Measurements from ENCODE around the gene PUDP.
"Not testable (repeated sequence)": the region's sequence is repeated elsewhere in the genome, so short reads cannot be mapped to it uniquely, and the experiment has no call there.

The PUDP gene

DNA sequence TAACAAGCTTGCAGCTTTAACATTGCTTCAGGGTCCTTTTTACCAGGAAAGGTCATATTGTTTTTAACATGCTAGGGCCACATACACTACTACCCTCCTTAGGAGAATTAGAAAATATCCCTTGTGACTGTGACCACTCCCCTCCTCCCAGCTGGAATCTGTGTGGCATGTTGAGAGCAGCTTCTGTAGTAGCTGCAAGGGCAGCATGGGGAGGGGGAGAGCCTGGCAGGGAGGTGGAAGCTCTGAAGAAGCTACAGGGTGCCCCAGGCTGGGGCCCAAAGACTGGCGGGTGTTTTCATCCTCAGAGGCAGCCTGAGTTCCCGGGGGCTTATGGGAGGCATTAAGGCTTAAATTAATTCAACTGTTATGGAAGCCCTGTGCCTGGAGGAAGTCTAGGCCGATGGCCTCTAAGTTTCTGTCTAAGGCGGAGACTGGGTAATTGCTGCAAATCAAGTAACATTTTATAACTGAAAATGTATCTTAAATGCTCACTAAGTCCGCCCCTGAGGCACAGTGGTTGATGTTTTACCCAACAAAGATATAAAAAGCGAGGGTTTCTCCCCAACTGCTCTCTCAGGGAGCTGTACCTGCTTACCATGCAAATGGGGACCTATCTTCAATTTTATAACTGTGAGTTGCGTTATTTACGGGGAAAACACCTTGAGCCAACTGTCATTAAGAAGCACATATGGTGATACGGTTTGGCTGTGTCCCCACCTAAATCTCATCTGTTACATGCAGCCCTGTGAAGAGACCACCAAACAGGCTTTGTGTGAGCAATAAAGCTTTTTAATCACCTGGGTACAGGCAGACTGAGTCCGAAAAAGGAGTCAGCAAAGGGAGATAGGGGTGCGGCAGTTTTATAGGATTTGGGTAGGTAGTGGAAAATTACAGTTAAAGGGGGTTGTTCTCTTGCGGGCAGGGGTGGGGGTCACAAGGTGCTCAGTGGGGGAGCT, 37.8 kb downstream of the PUDP start:
- DNase-seq (ENCODE audit: low read depth in 2 of 2) = no peak

DNA sequence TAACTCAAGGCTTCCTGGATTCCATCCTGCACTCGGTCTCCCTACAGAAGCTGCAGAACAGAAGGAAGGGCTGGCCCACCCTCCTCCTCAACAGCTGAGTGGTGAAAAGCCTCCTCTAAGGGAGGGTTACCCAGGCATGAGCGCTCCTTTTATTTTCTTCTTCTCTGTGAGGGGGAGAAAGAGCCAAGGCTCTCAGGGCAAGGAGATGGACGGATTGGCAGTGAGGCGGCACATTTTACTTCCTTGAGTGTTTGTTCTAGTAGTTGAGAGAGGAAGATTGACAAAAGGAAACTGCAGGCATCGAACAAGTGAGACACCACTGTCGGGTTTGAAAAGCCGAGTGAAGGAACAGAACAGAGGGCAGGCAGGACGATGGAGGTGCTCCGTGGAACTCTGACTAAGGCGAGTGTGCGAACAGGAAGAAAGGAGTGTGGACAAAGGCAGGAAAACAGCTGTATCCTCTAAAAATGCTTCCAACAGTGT, 38.9 kb downstream of the PUDP start:
- DNase-seq (ENCODE audit: low read depth in 2 of 2) = no peak

DNA sequence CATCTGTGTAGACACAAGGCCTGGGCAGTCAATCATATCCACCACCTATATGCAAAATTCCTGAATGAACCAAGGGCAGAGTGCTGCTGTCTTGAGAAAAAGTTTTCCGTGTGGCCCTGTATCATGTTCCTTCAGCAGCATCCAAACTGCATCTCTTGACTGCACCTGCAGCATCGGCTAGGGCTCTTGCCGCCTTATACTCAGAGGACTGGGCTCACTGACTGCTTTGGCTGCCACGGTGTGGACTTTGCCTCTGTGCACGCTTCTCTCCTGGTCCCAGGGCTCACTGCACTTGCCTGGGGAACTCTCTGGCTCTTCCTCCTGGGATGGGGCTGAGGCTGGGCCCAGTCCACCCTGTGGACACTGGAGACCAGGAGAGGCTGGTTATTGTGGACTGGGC, 39.9 kb downstream of the PUDP start:
- DNase-seq (ENCODE audit: low read depth in 2 of 2) = no peak

DNA sequence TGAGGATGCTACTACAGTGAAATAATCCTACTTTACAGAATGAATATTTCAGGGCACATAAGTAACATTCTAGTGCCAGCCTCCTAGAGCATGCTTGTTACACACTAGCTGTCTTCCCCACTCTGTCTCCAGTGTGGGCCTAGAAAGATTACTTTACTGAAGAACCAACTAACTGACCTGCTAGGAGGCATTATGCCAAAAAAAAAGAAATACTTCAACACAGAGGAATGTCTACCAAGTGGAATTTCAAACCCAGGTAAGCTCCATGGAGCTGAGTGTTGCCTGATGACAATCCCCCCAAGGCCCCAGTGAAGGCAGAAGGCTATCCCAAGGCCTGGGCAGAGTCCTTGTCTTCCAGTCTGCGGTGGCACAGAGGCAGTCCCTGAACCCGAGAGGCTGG, 41.3 kb downstream of the PUDP start:
- DNase-seq (ENCODE audit: low read depth in 2 of 2) = no peak

DNA sequence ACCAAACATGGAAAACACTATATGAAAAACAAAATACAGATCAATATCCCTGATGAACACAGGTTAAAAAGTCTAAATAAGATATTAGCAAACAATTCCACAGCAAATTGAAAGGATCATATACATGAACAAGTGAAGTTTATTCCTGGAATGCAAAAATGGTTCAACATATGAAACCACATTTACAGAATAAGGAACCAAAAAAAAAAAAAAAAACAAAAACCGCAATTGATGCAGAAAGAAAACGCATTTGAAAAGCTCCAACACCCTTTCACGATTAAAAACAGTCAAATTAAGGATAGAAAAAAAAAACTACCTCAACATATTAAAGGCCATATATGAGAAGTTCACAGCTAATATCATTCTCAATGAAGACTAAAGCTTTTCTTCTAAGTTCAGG, 45.8 kb downstream of the PUDP start:
- no peak for DNase-seq (ENCODE audit: low read depth in 2 of 2)

DNA sequence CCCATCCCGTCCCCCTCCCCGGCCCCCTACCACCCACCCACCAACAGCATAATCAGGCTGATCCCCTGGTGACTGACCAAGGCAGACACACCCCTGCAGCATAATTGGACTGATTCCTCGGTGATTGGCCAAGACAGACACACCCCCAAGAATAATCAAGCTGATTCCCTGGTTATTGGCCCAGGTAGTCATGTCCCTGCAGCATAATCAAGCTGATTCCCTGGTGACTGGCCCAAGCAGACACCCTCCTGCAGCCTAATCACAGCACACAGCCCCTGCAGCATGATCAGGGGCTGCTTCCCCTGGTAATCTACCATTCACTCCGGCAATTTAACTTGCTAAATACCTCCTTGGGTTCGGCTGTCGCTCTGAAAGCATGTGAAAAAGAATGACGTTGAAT, 47.9 kb downstream of the PUDP start:
- no peak for DNase-seq (ENCODE audit: low read depth in 2 of 2)

DNA sequence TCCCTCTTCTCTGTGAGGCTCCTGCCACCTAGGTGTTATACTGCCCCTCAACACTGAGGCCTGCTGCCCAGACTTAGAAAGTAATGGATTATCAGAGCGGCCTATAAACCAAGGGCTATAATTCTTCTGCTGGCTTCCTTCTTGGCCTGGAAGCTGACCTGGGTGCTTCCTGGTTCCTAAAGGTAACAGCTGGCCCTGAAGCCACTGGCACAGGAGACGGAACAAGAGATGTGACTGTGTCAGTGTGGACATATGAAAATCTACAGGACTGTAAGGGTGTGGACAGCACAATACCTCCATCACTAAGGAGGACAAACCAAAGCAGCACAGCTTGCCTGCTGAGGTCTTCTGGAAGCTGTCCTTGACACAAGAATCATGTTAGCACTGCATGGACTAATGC, 52.3 kb downstream of the PUDP start:
- DNase-seq (ENCODE audit: low read depth in 2 of 2) = not testable (repeated sequence)

DNA sequence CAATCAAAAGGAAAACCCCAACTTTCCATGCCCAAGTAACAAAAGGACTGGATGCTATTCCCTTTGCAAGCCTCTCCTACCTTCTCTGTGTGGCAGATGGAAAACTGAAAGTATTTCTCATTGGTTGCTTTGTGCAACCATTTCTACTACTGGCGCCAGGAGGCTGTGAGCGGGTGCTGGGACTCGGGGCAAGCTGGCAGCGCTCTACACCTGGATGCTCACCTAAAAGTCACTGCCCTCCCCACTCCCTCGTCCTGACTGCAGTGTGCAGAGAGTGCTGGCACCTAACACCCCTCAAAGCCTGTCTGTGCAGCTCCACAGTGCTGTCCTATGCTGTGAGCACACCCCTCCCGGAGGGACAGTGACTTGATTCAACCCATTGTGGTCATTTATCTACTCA, 54.6 kb downstream of the PUDP start:
- no peak for DNase-seq (ENCODE audit: low read depth in 2 of 2)

DNA sequence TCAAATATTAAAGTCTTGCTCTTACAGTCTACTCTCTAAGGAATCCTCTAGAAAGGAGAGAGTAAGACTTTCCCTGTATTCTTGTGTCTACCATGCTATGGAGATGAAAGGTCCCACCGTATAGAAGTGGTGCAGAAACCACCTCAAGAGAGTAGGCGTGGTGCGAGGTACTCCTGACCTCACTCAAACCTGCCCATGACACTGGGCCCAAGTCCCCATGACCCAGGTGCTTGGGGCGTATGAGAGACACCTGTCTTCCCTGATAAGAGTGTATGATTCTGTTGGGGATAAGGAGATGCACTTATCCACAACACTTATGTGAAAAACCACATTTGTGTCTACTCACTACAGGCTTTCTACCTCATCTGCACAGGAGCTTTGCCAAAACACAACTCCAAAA, 55.4 kb downstream of the PUDP start:
- no peak for DNase-seq (ENCODE audit: low read depth in 2 of 2)

DNA sequence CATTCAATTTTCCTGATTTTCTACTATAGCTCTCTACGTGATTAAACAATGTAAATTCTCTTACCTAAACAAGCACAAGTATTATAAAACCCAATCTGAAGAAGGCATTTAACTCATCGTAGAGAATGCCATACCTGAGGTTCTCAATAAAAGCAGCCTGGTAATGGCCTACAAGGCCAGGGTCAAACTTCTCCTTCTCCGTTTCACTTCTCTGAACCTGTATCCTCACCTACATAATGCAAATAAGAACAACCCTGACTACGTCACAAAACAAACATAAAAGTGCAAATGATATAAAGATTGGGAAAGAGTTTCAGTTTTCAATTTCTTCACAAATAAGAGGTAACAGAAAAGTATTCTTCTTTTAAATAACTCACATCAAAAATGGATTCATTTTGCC, 56.0 kb downstream of the PUDP start:
- no peak for DNase-seq (ENCODE audit: low read depth in 2 of 2)

DNA sequence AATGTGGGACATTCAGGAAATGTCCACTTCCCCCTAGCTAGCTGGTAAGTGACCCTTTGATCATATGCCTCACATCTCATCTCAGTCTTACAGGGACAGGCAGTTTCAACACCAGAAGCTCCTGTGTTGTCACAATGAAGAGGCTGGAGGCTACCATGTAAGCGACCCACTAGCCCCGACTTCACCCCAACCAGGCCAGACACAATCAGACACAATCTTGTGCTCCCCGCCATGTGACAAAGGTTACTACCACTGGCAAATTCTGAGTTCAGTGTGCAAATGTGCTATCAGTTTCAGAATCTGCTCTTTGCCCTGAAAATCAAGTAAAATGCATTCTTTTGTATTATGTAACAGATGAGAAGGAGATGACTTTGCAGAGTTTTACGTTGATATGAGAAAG, 57.3 kb downstream of the PUDP start:
- DNase-seq (ENCODE audit: low read depth in 2 of 2) = no peak

DNA sequence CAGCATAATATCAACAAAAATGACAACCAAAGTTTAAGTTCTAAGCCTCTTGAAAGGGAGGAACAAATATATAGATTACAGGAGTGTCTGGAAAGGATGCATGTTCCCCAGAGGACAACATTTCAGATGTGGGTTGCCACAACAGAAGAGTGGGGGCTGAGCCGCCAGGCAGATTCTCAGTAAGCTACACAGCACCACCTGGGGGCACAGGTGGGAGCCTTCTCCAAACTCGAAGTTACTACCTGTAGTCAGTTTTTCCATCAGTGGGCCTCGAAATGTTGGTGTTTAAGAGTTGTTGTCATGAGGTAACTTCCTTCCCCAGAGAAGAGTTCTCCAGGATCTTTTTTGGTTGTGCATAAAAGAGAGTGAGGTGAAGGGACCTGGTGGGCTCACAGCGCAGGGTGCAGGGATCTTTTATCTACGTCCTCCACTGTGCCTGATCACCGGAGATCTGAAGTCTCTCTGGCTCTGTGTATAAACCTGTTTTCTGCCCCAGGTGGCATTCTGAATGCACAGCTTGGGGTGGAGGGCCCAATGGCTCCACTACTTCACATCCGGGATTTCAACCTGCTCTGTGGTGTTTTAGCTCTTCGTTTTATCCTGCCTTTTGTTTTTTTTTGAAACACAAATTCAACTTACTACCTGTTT, 58.9 kb downstream of the PUDP start:
- peak in 1 of 2 donors; percentile 29 for DNase-seq (ENCODE audit: low read depth in 2 of 2)

DNA sequence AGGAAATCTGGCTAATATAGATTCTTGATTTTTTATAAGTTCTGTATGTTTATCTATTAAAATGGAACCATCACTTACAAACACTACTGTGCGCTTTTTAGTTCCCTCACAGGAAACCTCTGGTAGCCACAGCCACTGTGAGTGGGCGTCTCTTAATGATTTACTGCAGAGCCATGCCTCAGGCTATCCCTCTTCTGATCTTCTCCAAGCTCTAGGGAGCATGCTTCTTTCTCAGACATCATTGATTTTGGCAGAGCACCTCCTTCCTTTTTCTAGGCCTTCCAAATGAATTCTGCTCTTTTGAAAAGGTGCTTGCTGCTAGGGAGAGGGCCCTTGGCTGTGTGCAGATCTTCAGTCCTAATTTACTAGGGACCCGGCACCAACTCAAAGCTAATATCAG, 61.6 kb downstream of the PUDP start:
- no peak for DNase-seq (ENCODE audit: low read depth in 2 of 2)

DNA sequence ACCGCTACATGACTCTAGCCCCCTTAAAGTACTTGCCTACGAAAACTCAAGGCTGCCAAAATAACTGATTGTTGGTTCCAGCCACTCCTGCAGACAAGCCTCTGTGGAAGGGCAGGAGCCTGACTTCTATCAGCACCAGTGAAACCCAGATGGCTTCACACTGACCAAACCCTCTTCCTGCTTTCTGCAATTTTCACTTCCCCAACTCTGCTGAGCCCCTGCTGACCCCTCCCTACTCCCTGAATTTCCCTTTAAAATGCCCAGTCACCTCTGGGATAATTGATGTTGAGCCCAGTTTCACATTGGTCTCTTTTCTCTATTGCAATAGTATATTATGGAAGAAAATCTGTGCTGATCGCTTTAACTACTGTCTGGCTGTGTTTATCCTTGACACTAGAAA, 62.1 kb downstream of the PUDP start:
- DNase-seq (ENCODE audit: low read depth in 2 of 2) = no peak

DNA sequence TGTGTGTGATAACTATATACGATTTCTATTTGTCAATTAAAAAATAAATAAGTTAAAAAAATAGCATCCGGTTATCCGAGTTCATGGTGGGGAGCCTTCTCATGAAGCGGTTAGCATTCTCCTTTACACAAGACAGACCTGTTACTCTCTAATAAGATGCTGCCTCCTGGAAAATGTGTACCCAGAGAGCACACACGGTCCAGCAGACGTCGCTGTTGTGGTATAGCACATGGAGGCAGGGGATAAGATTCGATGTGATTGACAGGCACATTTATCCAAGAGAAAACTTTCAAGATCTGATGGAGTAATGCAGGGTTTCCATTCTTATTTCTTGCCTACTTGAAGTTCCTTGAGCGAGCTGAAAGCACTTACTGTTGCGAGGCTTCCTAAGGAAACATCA, 63.1 kb downstream of the PUDP start:
- no peak for DNase-seq (ENCODE audit: low read depth in 2 of 2)

DNA sequence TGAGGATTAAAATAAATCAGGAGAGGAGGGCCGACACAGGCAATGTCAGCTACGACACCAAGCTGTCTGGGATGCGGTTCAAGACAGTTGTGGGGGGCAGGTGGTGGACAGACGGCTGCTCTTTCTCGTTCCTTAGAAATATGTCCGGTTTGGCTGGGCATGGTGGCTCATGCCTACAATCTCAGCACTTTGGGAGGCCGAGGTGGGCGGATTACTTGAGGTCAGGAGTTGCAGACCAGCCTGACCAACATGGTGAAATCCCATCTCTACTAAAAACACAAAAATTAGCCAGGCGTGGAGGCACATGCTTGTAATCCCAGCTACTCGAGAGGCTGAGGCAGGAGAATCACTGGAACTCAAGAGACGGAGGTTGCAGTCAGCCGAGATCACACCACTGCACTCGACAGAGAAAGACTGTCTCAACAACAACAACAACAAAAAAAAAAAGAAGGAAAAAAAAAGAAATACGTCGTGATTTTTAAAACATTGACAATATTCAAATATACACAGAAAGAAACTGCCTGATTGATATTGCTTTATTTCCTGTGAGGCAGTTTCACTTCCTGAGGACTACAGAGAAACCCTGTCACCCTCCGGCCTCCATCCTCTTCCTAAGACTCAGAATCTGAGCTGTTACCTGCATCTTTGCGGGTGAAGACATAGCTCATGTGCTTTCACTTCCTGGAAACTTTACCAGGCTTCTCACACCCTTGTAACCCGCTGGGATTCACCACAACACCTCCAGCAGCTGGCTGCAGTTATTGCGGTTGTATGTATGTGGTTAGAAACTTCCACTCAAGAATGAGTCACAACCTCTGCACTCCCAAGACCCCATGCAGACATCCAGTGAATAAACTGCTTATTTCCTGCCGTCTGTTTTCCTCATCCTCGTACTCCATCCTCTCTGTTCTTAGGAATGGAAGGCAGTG, 64.2 kb downstream of the PUDP start:
- peak; percentile 6 to 42 for DNase-seq (ENCODE audit: low read depth in 2 of 2)

DNA sequence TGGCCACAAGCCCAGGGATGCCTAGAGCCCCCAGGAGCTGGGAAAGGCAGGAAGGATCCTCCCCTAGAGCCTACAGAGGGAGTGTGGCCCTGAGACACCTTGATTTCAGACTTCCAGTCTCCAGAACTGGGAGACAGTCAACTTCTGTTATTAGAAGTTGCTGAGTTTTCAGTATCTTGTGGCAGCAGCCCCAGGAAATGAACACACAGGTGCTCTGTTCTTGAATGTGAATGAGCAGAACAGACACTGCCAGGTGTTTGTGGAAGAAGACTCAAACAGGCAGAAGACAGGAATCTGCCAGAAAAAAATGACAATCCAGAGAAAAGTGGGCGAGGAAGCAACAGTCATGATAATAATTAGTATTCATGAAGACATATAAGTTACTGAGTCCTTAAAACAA, 64.9 kb downstream of the PUDP start:
- no peak for DNase-seq (ENCODE audit: low read depth in 2 of 2)

DNA sequence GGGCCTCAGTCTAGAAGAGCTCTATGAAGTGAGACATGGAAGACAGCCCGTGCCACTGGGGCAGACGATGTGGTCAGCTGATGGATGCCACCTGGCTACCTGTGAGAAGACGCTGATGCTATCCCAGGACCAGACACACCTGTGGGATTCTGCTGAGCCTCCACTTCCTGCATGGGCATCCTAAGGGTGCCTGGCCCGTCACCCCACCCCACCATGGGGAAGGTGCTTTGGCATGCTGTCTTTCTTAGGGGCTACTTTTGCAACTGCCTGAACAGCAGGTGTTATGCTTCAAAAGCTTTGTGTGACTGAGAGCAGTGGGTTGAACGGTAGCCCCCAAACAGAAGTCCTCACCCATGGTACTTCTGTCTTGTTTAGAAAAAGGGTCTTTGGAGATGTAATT, 65.4 kb downstream of the PUDP start:
- no peak for DNase-seq (ENCODE audit: low read depth in 2 of 2)

DNA sequence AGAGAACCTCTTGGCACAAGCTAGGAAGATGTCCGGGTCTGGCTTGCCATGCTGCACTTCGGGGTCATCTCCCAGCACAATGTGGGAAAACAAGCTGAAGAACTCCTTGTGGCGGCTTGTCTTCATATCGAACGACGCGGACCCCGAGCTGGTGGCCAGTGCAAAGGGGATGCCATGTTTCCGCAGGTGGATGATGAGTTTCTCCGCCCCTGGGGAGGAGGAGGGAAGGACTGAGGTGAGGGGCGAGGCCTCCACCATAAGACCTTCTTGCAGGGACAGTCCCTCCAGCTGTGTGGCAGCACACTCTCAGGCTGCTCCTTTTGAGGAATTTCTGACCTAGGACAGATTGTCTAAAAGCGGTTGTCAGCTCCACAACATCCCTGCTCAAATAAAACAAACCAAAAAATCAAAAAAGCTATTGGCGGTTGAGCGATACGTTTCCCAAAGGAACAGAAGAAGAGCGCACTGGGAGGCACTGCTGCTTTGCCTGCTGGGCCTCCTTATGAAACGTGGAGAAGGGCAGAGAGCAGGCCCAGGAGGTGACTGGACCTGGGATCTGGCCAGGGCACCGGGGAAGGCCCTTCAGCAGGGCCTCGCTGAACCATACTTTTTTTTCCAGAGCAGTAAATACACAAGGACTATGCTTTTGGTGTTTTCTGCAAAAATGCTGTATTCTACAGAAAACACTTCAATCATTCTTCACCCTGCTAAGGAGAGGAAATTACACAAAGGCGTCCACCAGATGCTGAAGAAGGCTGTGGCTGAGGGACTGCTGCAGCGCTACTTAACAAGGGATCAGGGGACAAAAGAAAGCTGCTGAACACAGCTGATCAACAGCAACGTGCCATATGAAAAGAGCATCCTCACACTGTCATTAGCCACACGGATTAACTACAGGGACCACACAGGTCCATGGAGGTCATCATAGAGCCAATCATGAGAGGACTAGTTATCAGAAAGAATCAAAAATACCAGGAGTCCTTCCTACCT, 70.4 kb downstream of the PUDP start:
- DNase-seq (ENCODE audit: low read depth in 2 of 2) = no peak

DNA sequence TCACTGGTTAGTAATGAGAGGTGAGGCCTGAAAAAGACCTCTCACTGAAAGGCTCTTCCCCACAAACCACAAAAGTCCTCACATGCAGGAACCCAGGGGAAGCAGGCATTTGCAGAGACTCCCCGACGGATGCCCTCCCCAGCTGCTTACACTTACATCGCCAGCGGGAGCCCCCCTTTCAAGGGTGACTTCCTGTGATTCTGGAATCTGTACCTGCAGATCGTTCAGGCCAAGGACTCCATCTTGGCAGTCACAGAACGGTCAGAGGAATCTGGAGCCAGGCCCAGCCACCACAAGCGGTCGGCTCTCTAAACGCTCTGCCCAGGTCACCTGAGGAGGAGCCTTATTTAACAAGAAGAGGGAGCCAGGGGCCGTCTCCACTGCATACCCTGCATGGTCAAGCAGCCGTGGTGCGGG, 71.7 kb downstream of the PUDP start:
- DNase-seq (ENCODE audit: low read depth in 2 of 2) = no peak

DNA sequence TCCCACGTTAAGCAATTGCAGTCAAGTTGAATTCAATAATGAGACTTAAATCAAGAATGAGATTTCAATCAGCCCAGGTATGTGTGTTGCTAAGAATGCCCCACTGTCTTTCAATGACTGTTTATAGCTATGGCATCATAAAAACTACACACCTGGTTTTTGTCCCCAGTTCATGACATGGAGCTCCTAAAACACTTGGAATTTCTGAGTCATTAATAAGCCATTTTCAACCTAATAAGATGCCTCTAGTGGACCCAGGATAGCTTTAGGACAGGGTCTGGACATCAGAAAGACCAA, 73.1 kb downstream of the PUDP start:
- no peak for DNase-seq (ENCODE audit: low read depth in 2 of 2)

Data from activated CD4-positive, alpha-beta T cell treated with anti-CD3 and anti-CD28 coated beads for 24 hours (primary cell).